ENCODE results near the gene CAPSL. TPM values are rescaled to one million over a fixed set of nuclear protein-coding genes. Genes with fewer than 3 reads are reported as not detected.
"Not testable (repeated sequence)": the region's sequence is repeated elsewhere in the genome, so short reads cannot be mapped to it uniquely, and the experiment has no call there.

CAPSL gene
- polyA plus RNA-seq, 1 donor from 2014 or later = not detected

DNA sequence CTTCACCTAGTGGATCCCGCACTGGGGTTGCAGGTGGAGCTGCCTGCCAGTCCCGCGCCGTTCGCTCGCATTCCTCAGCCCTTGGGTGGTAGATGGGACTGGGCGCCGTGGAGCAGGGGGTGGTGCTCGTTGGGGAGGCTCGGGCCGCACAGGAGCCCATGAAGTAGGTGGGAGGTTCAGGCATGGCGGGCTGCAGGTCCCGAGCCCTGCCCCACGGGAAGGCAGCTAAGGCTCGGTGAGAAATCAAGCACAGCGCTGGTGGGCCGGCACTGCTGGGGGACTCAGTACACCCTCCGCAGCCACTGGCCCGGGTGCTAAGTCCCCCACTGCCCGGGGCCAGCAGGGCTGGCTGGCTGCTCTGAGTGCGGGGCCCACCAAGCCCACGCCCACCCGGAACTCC, 45.6 kb downstream of the CAPSL start:
- H3K4me1 Mint-ChIP-seq, H3K36me3 Mint-ChIP-seq, H3K27ac Mint-ChIP-seq, H3K9me3 Mint-ChIP-seq, H3K4me3 Mint-ChIP-seq, H3K27me3 Mint-ChIP-seq: not testable (repeated sequence)

DNA sequence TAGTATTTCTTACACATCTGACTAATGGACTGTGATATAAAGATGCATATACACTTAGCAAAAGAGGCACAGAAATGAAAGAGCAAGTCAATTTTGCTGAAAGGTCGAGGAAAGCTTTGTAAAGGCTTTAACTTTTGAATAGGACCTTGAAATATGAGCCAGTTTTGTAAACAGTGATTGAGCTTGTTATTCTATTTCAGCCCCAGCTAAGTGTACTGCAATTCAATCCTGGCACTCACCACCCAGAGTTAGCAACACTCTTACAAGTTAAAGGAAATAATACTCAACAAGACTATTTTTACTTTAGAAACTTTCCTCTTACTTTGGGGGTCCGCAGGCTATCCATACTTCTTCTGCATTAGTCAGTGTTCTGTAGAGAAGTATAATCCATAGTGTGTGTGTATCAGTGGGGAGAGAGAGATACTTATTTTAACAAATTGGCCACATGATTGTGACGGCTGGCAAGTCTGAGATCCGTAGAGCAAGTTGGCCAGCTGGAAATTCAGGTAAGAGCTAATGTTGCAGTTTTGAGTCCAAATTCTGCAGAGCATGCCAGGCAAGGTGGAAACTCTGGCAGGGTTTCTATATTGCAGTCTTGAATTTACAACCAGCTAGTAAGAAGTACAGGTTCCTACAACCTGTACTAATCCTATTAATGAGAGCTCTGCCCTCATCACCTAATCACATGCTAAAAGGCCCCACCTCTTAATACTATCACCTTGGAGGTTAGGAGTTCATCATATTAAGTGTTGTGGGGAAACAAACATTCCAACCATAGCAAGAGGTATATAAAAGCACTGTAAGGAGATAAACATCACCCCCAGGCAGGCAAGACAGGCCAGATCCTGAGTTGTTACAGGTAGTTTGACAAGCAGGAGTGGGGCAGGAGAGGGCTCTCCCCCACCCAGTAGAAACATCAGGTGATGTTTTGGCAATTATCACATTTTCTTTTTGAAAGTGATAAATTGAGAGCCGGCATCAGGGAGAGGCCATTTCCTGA, 48.1 kb downstream of the CAPSL start:
- peaks cover 0 to 1% (median 0%) of the 10 kb centered on the region in 3 donors for H3K9me3 Mint-ChIP-seq
- H3K4me1 Mint-ChIP-seq = no peaks in the 10 kb centered on the region
- no peak overlapping the region for H3K4me3 Mint-ChIP-seq
- H3K27ac Mint-ChIP-seq = no peak overlapping the region
- H3K36me3 Mint-ChIP-seq = no peaks in the 10 kb centered on the region
- H3K27me3 Mint-ChIP-seq = no peaks in the 10 kb centered on the region

DNA sequence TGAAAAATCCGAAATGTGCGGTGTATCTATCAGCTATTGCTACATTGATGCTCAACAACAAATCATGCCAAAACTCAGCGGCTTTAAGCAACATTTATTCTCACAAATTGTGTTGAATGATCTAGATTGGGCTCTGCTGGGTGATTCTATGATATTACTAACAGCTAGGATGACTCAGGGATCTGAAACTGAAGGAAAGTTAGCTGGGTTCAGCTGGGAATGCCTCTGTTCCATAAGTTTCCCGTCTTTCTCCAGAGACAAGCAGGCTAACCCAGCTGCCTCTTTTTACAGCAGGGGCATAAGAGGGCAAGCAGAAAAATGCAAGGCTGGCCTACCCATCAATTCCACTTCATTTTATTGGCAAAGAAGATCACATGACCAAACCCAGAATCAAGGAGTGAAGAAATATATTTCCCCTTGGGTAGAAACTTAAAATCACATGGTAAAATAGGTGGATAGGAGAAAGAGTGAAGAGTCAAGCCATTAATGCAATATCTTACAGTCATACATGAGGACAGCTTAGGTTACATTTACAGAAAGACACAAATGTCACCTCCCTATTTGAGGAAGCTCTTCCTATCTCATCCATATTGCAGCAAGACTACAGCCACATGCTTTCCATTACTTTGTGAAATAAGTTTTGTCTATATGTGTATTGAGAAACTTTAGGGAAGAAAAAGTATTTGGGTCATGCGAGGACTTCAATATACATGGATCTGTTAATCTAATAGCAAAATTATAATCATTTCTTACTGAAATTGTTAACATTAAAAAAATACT, 50.9 kb downstream of the CAPSL start:
- Mint-ChIP-seq H3K27me3 (peaks cover 3% of the 10 kb centered on the region), H3K4me1 (no peaks in the 10 kb centered on the region), H3K36me3 (no peaks in the 10 kb centered on the region), H3K9me3 (no peaks in the 10 kb centered on the region), H3K4me3 (no peak overlapping the region), H3K27ac (no peak overlapping the region)

DNA sequence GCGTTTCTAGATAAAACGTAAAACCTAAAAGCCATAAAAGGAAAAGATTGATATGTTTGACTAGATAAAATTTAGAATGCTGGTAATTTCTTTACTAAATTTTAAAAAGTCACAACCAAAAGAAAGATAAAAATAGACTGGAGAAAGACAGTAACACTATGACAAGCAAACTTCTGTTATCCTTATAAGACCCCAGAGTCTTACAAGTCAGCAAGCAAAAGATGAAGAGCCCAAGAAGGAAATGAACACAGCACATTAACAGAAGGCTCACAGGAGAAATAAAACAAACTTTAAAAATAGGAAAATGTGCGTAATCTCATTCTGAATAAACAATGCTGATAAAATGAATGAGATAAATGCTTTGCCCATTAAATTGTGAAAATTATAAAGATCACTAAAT, 52.0 kb downstream of the CAPSL start:
- no peak overlapping the region for H3K27ac Mint-ChIP-seq
- no peaks in the 10 kb centered on the region for H3K36me3 Mint-ChIP-seq
- no peaks in the 10 kb centered on the region for H3K4me1 Mint-ChIP-seq
- no peaks in the 10 kb centered on the region for H3K9me3 Mint-ChIP-seq
- no peak overlapping the region for H3K4me3 Mint-ChIP-seq
- peaks cover 3% of the 10 kb centered on the region for H3K27me3 Mint-ChIP-seq

- Mint-ChIP-seq H3K4me1 (no peaks in the 10 kb centered on the region), H3K9me3 (no peaks in the 10 kb centered on the region)
Measured at GRCh38 chr5:35884773-35885172, 53.6 kb downstream of the CAPSL start.

GRCh38 chr5:35884191-35884769, 54.1 kb downstream of the CAPSL start:
- no peaks in the 10 kb centered on the region for H3K4me1 Mint-ChIP-seq
- H3K27ac Mint-ChIP-seq = no peak overlapping the region
- H3K4me3 Mint-ChIP-seq = no peak overlapping the region
- no peaks in the 10 kb centered on the region for H3K36me3 Mint-ChIP-seq
- H3K9me3 Mint-ChIP-seq = no peaks in the 10 kb centered on the region
- H3K27me3 Mint-ChIP-seq = peaks cover 3% of the 10 kb centered on the region

More at GRCh38 chr5:35884773-35885172, 53.6 kb downstream of the CAPSL start:
- peaks cover 3% of the 10 kb centered on the region for H3K27me3 Mint-ChIP-seq
- H3K36me3 Mint-ChIP-seq = no peaks in the 10 kb centered on the region
- no peak overlapping the region for H3K4me3 Mint-ChIP-seq
- H3K27ac Mint-ChIP-seq = no peak overlapping the region

DNA sequence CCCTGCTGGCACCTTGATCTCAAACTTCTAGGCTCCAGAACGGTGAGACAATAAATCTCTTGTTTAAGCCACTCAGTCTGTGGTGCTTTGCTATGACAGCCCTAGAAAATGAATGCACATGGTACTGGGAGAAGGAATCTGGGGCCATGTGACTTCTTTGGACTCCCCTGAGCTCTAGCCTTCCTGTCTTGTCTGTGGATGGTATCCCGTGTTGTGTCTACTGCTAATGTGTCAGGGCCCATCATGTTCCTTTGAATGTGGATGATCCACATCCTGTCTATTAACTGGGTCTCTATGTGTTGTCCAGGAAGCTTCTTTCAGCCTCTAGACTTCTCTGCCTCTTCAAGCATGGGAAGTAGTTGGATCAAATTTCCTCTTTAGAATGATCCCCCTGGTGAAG, 56.7 kb downstream of the CAPSL start:
- no peak overlapping the region for H3K4me3 Mint-ChIP-seq
- H3K27me3 Mint-ChIP-seq = peaks cover 3% of the 10 kb centered on the region
- H3K4me1 Mint-ChIP-seq = peaks cover 0 to 6% (median 0%) of the 10 kb centered on the region in 3 donors
- H3K9me3 Mint-ChIP-seq = no peaks in the 10 kb centered on the region
- H3K36me3 Mint-ChIP-seq = no peaks in the 10 kb centered on the region
- H3K27ac Mint-ChIP-seq = peak overlapping the region in 1 of 3 donors; percentile 47

- H3K4me3 Mint-ChIP-seq = no peak overlapping the region
- H3K36me3 Mint-ChIP-seq = no peaks in the 10 kb centered on the region
- H3K4me1 Mint-ChIP-seq = peaks cover 0 to 6% (median 0%) of the 10 kb centered on the region in 3 donors
Measured at GRCh38 chr5:35880156-35880555, 58.3 kb downstream of the CAPSL start.

DNA sequence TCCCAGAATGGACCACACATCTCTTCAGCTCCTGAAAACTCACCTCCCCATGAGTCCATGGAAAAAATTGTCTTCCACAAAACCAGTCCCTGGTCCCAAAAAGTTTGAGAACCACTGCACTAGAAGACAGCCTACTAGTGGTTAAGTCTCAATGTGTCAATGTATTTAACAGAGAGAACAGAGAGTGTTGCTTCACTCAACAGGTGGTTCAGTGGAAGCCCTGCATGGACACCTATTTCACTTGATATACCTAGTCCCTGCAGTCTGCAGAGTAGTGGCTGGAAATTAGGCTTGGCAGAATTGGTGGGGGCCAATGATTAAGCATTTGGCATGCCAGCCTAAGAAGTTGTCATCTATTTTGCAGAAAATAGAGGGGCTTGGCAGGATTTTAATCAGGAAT, 58.8 kb downstream of the CAPSL start:
- Mint-ChIP-seq H3K4me3 (no peak overlapping the region), H3K36me3 (no peaks in the 10 kb centered on the region), H3K9me3 (no peaks in the 10 kb centered on the region), H3K27ac (no peak overlapping the region), H3K4me1 (peaks cover 0 to 6% (median 0%) of the 10 kb centered on the region in 3 donors), H3K27me3 (peaks cover 3% of the 10 kb centered on the region)

More at GRCh38 chr5:35880156-35880555, 58.3 kb downstream of the CAPSL start:
- peaks cover 3% of the 10 kb centered on the region for H3K27me3 Mint-ChIP-seq
- no peaks in the 10 kb centered on the region for H3K9me3 Mint-ChIP-seq
- H3K27ac Mint-ChIP-seq = no peak overlapping the region

GRCh38 chr5:35879096-35879495, 59.3 kb downstream of the CAPSL start:
- Mint-ChIP-seq H3K27ac (no peak overlapping the region), H3K9me3 (no peaks in the 10 kb centered on the region), H3K36me3 (no peaks in the 10 kb centered on the region), H3K27me3 (peaks cover 2% of the 10 kb centered on the region), H3K4me1 (peaks cover 0 to 6% (median 0%) of the 10 kb centered on the region in 3 donors), H3K4me3 (no peak overlapping the region)

DNA sequence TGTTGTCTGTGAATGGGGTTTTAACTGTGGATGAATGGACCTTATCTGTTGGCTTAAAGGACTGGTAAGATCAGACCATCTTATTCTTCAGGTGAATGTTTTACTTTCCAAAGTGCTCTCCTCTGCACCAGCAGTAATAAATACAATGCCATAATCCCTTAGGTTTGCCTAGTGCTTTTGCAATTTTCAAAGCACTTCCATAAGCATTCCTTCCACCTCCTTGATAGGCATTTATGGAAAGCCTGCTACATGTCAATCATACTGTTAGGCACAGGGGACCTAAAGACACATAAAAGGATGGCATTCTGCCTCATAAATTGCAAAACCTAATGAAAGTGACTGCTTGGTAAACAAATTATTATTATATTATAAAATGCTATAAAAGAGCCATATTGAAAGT, 60.3 kb downstream of the CAPSL start:
- Mint-ChIP-seq H3K4me3 (peak overlapping the region in 1 of 4 donors; percentile 16), H3K27ac (no peak overlapping the region), H3K4me1 (peaks cover 0 to 6% (median 0%) of the 10 kb centered on the region in 3 donors), H3K27me3 (no peaks in the 10 kb centered on the region), H3K9me3 (peaks cover 0 to 2% (median 0%) of the 10 kb centered on the region in 3 donors), H3K36me3 (no peaks in the 10 kb centered on the region)

DNA sequence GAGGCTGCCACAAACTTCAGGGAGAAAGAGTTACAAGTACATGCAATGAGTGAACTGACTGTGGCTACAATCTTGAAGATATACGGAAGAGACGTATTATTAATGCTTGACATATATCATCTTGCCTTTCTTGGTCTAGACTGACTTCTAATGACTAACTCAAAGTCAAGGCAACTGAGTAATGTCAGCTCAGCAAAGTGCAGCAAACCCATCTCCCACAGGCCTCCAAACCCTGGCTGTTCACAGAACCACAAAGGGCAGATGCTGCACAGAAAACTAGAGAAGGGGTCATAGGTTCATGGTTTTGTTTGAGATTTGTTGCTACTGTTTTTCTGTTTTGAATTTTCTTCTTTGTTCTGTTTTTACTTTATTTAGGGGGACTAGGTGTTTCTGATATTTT, 60.8 kb downstream of the CAPSL start:
- no peaks in the 10 kb centered on the region for H3K36me3 Mint-ChIP-seq
- peak overlapping the region in 1 of 3 donors; percentile 41 for H3K27ac Mint-ChIP-seq
- H3K4me1 Mint-ChIP-seq = peaks cover 0 to 6% (median 0%) of the 10 kb centered on the region in 3 donors
- H3K27me3 Mint-ChIP-seq = no peaks in the 10 kb centered on the region
- H3K4me3 Mint-ChIP-seq = peak overlapping the region in 1 of 4 donors; percentile 16
- H3K9me3 Mint-ChIP-seq = peaks cover 0 to 2% (median 0%) of the 10 kb centered on the region in 3 donors

GRCh38 chr5:35876922-35877321, 61.5 kb downstream of the CAPSL start:
- H3K27me3 Mint-ChIP-seq = no peaks in the 10 kb centered on the region
- H3K4me3 Mint-ChIP-seq = no peak overlapping the region
- H3K4me1 Mint-ChIP-seq = peaks cover 0 to 6% (median 0%) of the 10 kb centered on the region in 3 donors
- H3K36me3 Mint-ChIP-seq = no peaks in the 10 kb centered on the region
- peaks cover 0 to 2% (median under 1%) of the 10 kb centered on the region in 3 donors for H3K9me3 Mint-ChIP-seq
- no peak overlapping the region for H3K27ac Mint-ChIP-seq

DNA sequence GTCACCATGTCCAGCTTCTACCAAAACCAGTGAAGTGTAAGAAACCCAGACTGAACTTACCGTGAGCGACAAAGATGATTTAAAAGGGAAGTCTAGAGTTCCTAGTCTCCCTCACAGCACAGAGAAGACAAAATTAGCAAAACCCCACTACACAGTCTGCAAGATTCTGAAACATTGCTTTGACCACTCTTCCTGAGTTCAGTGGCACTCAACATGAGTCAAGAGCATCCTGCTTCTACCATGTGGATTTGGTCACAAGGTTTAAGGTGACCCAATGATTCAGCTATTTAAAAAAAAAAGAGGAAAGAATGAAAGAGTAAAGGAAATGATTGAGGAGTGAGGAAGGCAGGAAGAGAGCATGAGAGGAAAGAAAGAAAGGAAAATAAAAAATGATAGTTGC, 62.0 kb downstream of the CAPSL start:
- peak overlapping the region in 1 of 4 donors; percentile 13 for H3K4me3 Mint-ChIP-seq
- H3K27ac Mint-ChIP-seq = no peak overlapping the region
- H3K27me3 Mint-ChIP-seq = no peaks in the 10 kb centered on the region
- H3K9me3 Mint-ChIP-seq = peaks cover 0 to 3% (median 2%) of the 10 kb centered on the region in 3 donors
- H3K4me1 Mint-ChIP-seq = peaks cover 0 to 6% (median 0%) of the 10 kb centered on the region in 3 donors
- H3K36me3 Mint-ChIP-seq = no peaks in the 10 kb centered on the region

DNA sequence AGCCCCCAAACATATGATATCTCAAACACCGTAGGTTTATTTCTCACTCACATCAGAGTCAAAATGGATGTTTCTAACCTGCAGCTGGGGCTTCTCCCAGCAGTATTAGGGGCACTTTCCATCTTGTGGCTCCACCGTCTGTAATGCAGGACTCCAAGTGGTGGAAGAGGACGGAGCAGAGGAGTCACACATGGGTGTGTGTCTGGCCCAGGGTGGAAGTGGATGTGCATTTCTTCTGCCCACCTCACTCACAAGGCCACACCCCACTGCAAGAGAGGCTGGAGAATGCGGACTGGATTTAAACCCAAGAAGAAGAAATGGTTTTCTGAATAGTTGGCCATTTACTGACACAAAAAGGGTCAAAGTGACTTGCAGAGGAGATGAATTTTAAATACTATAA, 67.8 kb downstream of the CAPSL start:
- Mint-ChIP-seq H3K9me3 (peaks cover 0 to 5% (median 2%) of the 10 kb centered on the region in 3 donors), H3K27ac (peak overlapping the region in 1 of 3 donors; percentile 86), H3K27me3 (peaks cover 2% of the 10 kb centered on the region), H3K36me3 (no peaks in the 10 kb centered on the region), H3K4me1 (no peaks in the 10 kb centered on the region), H3K4me3 (no peak overlapping the region)
